DND-41 (cell line): Measurements from ENCODE around the gene USB1.

Experiments
- ATAC-seq: fragments of 200-7000 bp; cut with Tn5 transposase; 3 replicates; pipeline ENCODE4 v1.9.1; 2021; ENCODE audit warnings: low read depth; ENCODE audit not compliant: insufficient read depth
- DNase-seq: peaks from one replicate; pipeline ENCODE4 v3.0.0-alpha.2; 2020
- H2AFZ ChIP-seq: 2 replicates; pipeline ENCODE4 v1.6.0; 2012; ENCODE audit warnings: low read depth, low read length
- H3K27ac ChIP-seq: 2 replicates; pipeline ENCODE4 v1.5.1; 2012; ENCODE audit warnings: low read length, inconsistent platforms
- H3K27me3 ChIP-seq: fragments of 200-600 bp; sonication (generic); 2 replicates; pipeline ENCODE4 v1.6.0; 2012; ENCODE audit warnings: low read length, mild to moderate bottlenecking, inconsistent platforms; ENCODE audit not compliant: insufficient read depth, poor library complexity
- H3K36me3 ChIP-seq: 2 replicates; pipeline ENCODE4 v1.5.1; 2012; ENCODE audit warnings: low read length, inconsistent platforms; ENCODE audit not compliant: insufficient read depth
- H3K4me1 ChIP-seq: 2 replicates; pipeline ENCODE4 v1.5.1; 2012; ENCODE audit warnings: mild to moderate bottlenecking, low read length; ENCODE audit not compliant: insufficient read depth
- H3K4me2 ChIP-seq: 2 replicates; pipeline ENCODE4 v1.6.0; 2012; ENCODE audit warnings: mild to moderate bottlenecking, moderate library complexity, low read length, inconsistent platforms; ENCODE audit not compliant: insufficient read depth
- H3K4me3 ChIP-seq, 2 experiments: fragments of 200-600 bp in 1 of 2; shearing (Covaris generic) in 1 of 2; 2 replicates each; pipeline ENCODE4 v1.5.1; 2012 to 2016; ENCODE audit warnings: inconsistent platforms in 2 of 2, low read length in 2 of 2, mild to moderate bottlenecking in 2 of 2, low read depth in 1 of 2, moderate library complexity in 1 of 2
- H3K79me2 ChIP-seq: 2 replicates; pipeline ENCODE4 v1.6.0; 2012; ENCODE audit warnings: low read length, inconsistent platforms; ENCODE audit not compliant: insufficient read depth
- H3K9ac ChIP-seq: 2 replicates; pipeline ENCODE4 v1.6.0; 2012; ENCODE audit warnings: low read depth, mild to moderate bottlenecking, inconsistent platforms, low read length, moderate library complexity
- H3K9me3 ChIP-seq: 2 replicates; pipeline ENCODE4 v1.5.1; 2012; ENCODE audit warnings: low read length, moderate library complexity, mild to moderate bottlenecking, inconsistent platforms; ENCODE audit not compliant: insufficient read depth, severe bottlenecking
- H4K20me1 ChIP-seq: 2 replicates; pipeline ENCODE4 v1.6.0; 2012; ENCODE audit warnings: low read length; ENCODE audit not compliant: insufficient read depth
- CTCF ChIP-seq: IDR thresholded peaks from 2 replicates; pipeline ENCODE4 v1.5.1; 2012; ENCODE audit warnings: borderline replicate concordance, low read length, moderate library complexity, mild to moderate bottlenecking; ENCODE audit not compliant: poor library complexity, severe bottlenecking; ENCODE audit errors: extremely low read depth
- EZH2 ChIP-seq: IDR thresholded peaks from 3 replicates; pipeline ENCODE4 v1.6.1; 2012; ENCODE audit warnings: borderline replicate concordance, low read depth, mild to moderate bottlenecking, moderate library complexity, low read length, inconsistent platforms; ENCODE audit not compliant: severe bottlenecking

USB1 gene

GRCh38 chr16:58062821-58063220 lies 61.6 kb downstream of the USB1 start:
- peaks cover 4% of the 10 kb centered on the region for H3K27me3 ChIP-seq
- H3K9me3 ChIP-seq, result no peaks in the 10 kb centered on the region
- H3K36me3 ChIP-seq, result no peaks in the 10 kb centered on the region
- H3K9ac ChIP-seq, result no peak overlapping the region
- no peak for ATAC-seq
- no peak overlapping the region for H3K27ac ChIP-seq
- H3K4me2 ChIP-seq, result no peak overlapping the region
- TF ChIP-seq EZH2 (no peak), CTCF (no peak)
- DNase-seq, result no peak
- H3K4me1 ChIP-seq, result no peaks in the 10 kb centered on the region
- H3K4me3 ChIP-seq, result no peak overlapping the region
- H4K20me1 ChIP-seq, result no peaks in the 10 kb centered on the region
- H2AFZ ChIP-seq, result no peak overlapping the region
- no peaks in the 10 kb centered on the region for H3K79me2 ChIP-seq

- Histone ChIP-seq H3K9me3 (no peaks in the 10 kb centered on the region), H3K9ac (no peak overlapping the region), H4K20me1 (no peaks in the 10 kb centered on the region), H3K4me2 (no peak overlapping the region), H2AFZ (no peak overlapping the region), H3K79me2 (no peaks in the 10 kb centered on the region), H3K4me3 (no peak overlapping the region), H3K4me1 (no peaks in the 10 kb centered on the region), H3K36me3 (no peaks in the 10 kb centered on the region), H3K27me3 (no peaks in the 10 kb centered on the region), H3K27ac (no peak overlapping the region)
- ATAC-seq (no peak), DNase-seq (no peak)
- TF ChIP-seq EZH2 (no peak), CTCF (no peak)
Measured at GRCh38 chr16:58063377-58064076, 62.3 kb downstream of the USB1 start.

- no peaks in the 10 kb centered on the region for H3K36me3 ChIP-seq
- H3K4me1 ChIP-seq, result no peaks in the 10 kb centered on the region
- H3K9me3 ChIP-seq, result no peaks in the 10 kb centered on the region
- DNase-seq (no peak), ATAC-seq (no peak)
- no peaks in the 10 kb centered on the region for H3K27me3 ChIP-seq
- no peak overlapping the region for H2AFZ ChIP-seq
- H3K79me2 ChIP-seq, result no peaks in the 10 kb centered on the region
- H3K27ac ChIP-seq, result no peak overlapping the region
- H4K20me1 ChIP-seq, result no peaks in the 10 kb centered on the region
- TF ChIP-seq CTCF (no peak), EZH2 (no peak)
- H3K9ac ChIP-seq, result no peak overlapping the region
- H3K4me2 ChIP-seq, result no peak overlapping the region
- H3K4me3 ChIP-seq, result no peak overlapping the region
Measured at GRCh38 chr16:58070585-58070984, 69.4 kb downstream of the USB1 start.
